Caco-2 (cell line): ENCODE results near the gene PLPPR1. TPM values are rescaled to one million over a fixed set of nuclear protein-coding genes. Genes with fewer than 3 reads are reported as not detected.

Source experiments
- BruUV-seq: library from RNA; stranded (reverse); fragments of 400-500 nt; replicated peaks from 2 replicates; lab custom pipeline; 2021; lab: Mats Ljungman, UMichigan
- CTCF ChIA-PET: fragments of 300-600 bp; sonication (Branson Sonifier 250); formaldehyde crosslinking; loops from one replicate; lab custom pipeline; 2022; ENCODE audit warnings: antibody characterized with exemption; lab: Charles Lee
- POLR2A ChIA-PET: fragments of 300-600 bp; sonication (Branson Sonifier 250); formaldehyde crosslinking; loops from one replicate; lab custom pipeline; 2022; ENCODE audit warnings: antibody characterized with exemption; lab: Charles Lee
- DNase-seq, 2 experiments: peaks; one replicate each; pipeline versions ENCODE4 v3.0.0 to v3.0.0-alpha.2; 2020 to 2022
- H3K27me3 ChIP-seq: replicated peaks from 2 replicates; pipeline ENCODE4 v1.6.0; 2011; ENCODE audit warnings: low read length; ENCODE audit not compliant: control insufficient read depth, insufficient read depth
- H3K36me3 ChIP-seq: 2 replicates; pipeline ENCODE4 v1.5.1; 2011; ENCODE audit warnings: low read length; ENCODE audit not compliant: control insufficient read depth, insufficient read depth
- H3K4me1 ChIP-seq: fragments of 250-450 bp; sonication (Bioruptor Pico); 2 replicates; pipeline ENCODE4 v1.5.1; 2020; ENCODE audit warnings: mild to moderate bottlenecking
- H3K4me3 ChIP-seq: 2 replicates; pipeline ENCODE4 v1.5.1; 2011; ENCODE audit warnings: low read depth, mild to moderate bottlenecking, control low read depth, low read length
- H3K9me3 ChIP-seq: fragments of 250-450 bp; sonication (Bioruptor Pico); 2 replicates; pipeline ENCODE4 v1.5.1; 2020; ENCODE audit warnings: mild to moderate bottlenecking, moderate library complexity
- H3K27ac Mint-ChIP-seq: one replicate; pipeline ENCODE4 v1.8.0; 2022; ENCODE audit warnings: mixed read lengths; ENCODE audit not compliant: unreplicated experiment
- H3K27me3 Mint-ChIP-seq: one replicate; pipeline ENCODE4 v1.8.0; 2022; ENCODE audit warnings: mixed read lengths; ENCODE audit not compliant: insufficient read depth, unreplicated experiment
- H3K36me3 Mint-ChIP-seq: one replicate; pipeline ENCODE4 v1.8.0; 2022; ENCODE audit warnings: mild to moderate bottlenecking, mixed read lengths; ENCODE audit not compliant: insufficient read depth, unreplicated experiment
- H3K4me1 Mint-ChIP-seq: one replicate; pipeline ENCODE4 v1.8.0; 2022; ENCODE audit warnings: low read depth, mixed read lengths; ENCODE audit not compliant: unreplicated experiment
- H3K4me3 Mint-ChIP-seq: one replicate; pipeline ENCODE4 v1.8.0; 2022; ENCODE audit warnings: mild to moderate bottlenecking, moderate library complexity, mixed read lengths; ENCODE audit not compliant: unreplicated experiment
- H3K9me3 Mint-ChIP-seq: one replicate; pipeline ENCODE4 v1.8.0; 2022; ENCODE audit warnings: mixed read lengths; ENCODE audit not compliant: unreplicated experiment
- CTCF ChIP-seq, 2 experiments: fragments of 200-600 bp in 1 of 2; IDR thresholded peaks; 1 replicate in 1 of 2; 2 replicates in 1 of 2; pipeline versions ENCODE4 v1.5.1 to v1.8.0; 2011 to 2022; ENCODE audit warnings: antibody characterized with exemption in 1 of 2, control low read depth in 1 of 2, inconsistent platforms in 1 of 2, low read depth in 1 of 2, low read length in 1 of 2, mild to moderate bottlenecking in 1 of 2, moderate library complexity in 1 of 2; ENCODE audit not compliant: insufficient read depth in 1 of 2, severe bottlenecking in 1 of 2, unreplicated experiment in 1 of 2
- intact Hi-C: fragments of 100-400 bp; cut with micrococcal nuclease; formaldehyde crosslinking; loops from one replicate; pipeline ENCODE4 v1.10.0; 2022; ENCODE audit not compliant: unreplicated experiment
- total RNA-seq: library from RNA; stranded (reverse); gene quantifications from 2 replicates; pipeline ENCODE4 v1.2.3, GENCODE V29; 2022

Gene PLPPR1
- total RNA-seq, 1 experiment from 2014 or later: not detected

GRCh38 chr9:101219030-101219429, 190.5 kb downstream of the PLPPR1 start:
- no TSS peak for BruUV-seq
- Histone ChIP-seq H3K4me3 (no peak overlapping the region), H3K4me1 (no peaks in the 10 kb centered on the region), H3K36me3 (no peaks in the 10 kb centered on the region), H3K27me3 (no peaks in the 10 kb centered on the region), H3K9me3 (no peaks in the 10 kb centered on the region)
- DNase-seq: no peak
- H3K36me3 Mint-ChIP-seq: no peaks in the 10 kb centered on the region
- H3K27ac Mint-ChIP-seq: no peak overlapping the region
- TF ChIP-seq CTCF (IDR thresholded peaks at IDR 0.05; ENCODE audit: insufficient read depth in 1 of 2, low read depth in 1 of 2, low read length in 1 of 2, severe bottlenecking in 1 of 2, unreplicated experiment in 1 of 2): no peak
- no peak overlapping the region for H3K4me3 Mint-ChIP-seq
- POLR2A ChIA-PET: no interaction called here
- intact Hi-C loops: no loop called here
- no peaks in the 10 kb centered on the region for H3K9me3 Mint-ChIP-seq
- peaks cover 10% of the 10 kb centered on the region for H3K27me3 Mint-ChIP-seq
- CTCF ChIA-PET: no interaction called here
- H3K4me1 Mint-ChIP-seq: no peaks in the 10 kb centered on the region

GRCh38 chr9:101220341-101220740, 191.8 kb downstream of the PLPPR1 start:
- H3K4me3 Mint-ChIP-seq: no peak overlapping the region
- CTCF ChIA-PET: no interaction called here
- intact Hi-C loops: no loop called here
- POLR2A ChIA-PET: no interaction called here
- no peaks in the 10 kb centered on the region for H3K9me3 Mint-ChIP-seq
- no peaks in the 10 kb centered on the region for H3K4me1 ChIP-seq
- DNase-seq: no peak
- no peaks in the 10 kb centered on the region for H3K36me3 ChIP-seq
- no peak overlapping the region for H3K27ac Mint-ChIP-seq
- H3K9me3 ChIP-seq: no peaks in the 10 kb centered on the region
- peaks cover 10% of the 10 kb centered on the region for H3K27me3 Mint-ChIP-seq
- H3K4me1 Mint-ChIP-seq: no peaks in the 10 kb centered on the region
- BruUV-seq: no TSS peak
- no peaks in the 10 kb centered on the region for H3K36me3 Mint-ChIP-seq
- H3K27me3 ChIP-seq: no peaks in the 10 kb centered on the region
- no peak for TF ChIP-seq CTCF (IDR thresholded peaks at IDR 0.05; ENCODE audit: insufficient read depth in 1 of 2, low read depth in 1 of 2, low read length in 1 of 2, severe bottlenecking in 1 of 2, unreplicated experiment in 1 of 2)
- H3K4me3 ChIP-seq: no peak overlapping the region

GRCh38 chr9:101225271-101225670, 196.7 kb downstream of the PLPPR1 start:
- Histone ChIP-seq H3K4me1 (no peaks in the 10 kb centered on the region), H3K36me3 (no peaks in the 10 kb centered on the region), H3K27me3 (no peaks in the 10 kb centered on the region), H3K4me3 (no peak overlapping the region), H3K9me3 (no peaks in the 10 kb centered on the region)
- BruUV-seq: no TSS peak
- Mint-ChIP-seq H3K4me1 (no peaks in the 10 kb centered on the region), H3K4me3 (no peak overlapping the region), H3K27ac (no peak overlapping the region), H3K9me3 (no peaks in the 10 kb centered on the region), H3K27me3 (peaks cover 10% of the 10 kb centered on the region), H3K36me3 (no peaks in the 10 kb centered on the region)
- intact Hi-C loops: no loop called here
- ChIA-PET POLR2A (no interaction called here), CTCF (no interaction called here)
- no peak for TF ChIP-seq CTCF (IDR thresholded peaks at IDR 0.05; ENCODE audit: insufficient read depth in 1 of 2, low read depth in 1 of 2, low read length in 1 of 2, severe bottlenecking in 1 of 2, unreplicated experiment in 1 of 2)
- DNase-seq: no peak
